ENCODE measurements around the gene TNRC6C.
A peak's percentile ranks its signal among the peaks of the same experiment; 100 is the strongest.
"Not testable (repeated sequence)": the region's sequence is repeated elsewhere in the genome, so short reads cannot be mapped to it uniquely, and the experiment has no call there.

Gene TNRC6C

GRCh38 chr17:78128551-78129350 lies 170.2 kb downstream of the TNRC6C start, which contains the start of gene TMC6:
Gene TMC6 (minus strand): TSS chr17:78128755. CDS start chr17:78126832, 1,923 bp downstream.
- no peak for DNase-seq

GRCh38 chr17:78129351-78130089 lies 171.0 kb downstream of the TNRC6C start:
- DNase-seq: no peak

GRCh38 chr17:78130090-78130436 lies 171.6 kb downstream of the TNRC6C start:
- no peak for DNase-seq

GRCh38 chr17:78130437-78131101 lies 172.1 kb downstream of the TNRC6C start, which contains the start of gene TMC8:
Gene TMC8 (plus strand): TSS chr17:78130771. CDS start chr17:78131589, 818 bp downstream.
- no peak for DNase-seq

- DNase-seq: no peak
These were observed 172.9 kb downstream of the TNRC6C start for GRCh38 chr17:78131172-78132083.

GRCh38 chr17:78132084-78132676 lies 173.7 kb downstream of the TNRC6C start:
- no peak for DNase-seq

- no peak for DNase-seq
These were observed 174.3 kb downstream of the TNRC6C start for GRCh38 chr17:78132767-78133178.

- no peak for DNase-seq
These were observed 174.9 kb downstream of the TNRC6C start for GRCh38 chr17:78133179-78133951.

- peak; percentile 19 for DNase-seq
These were observed 175.7 kb downstream of the TNRC6C start for GRCh38 chr17:78133971-78134898.

- DNase-seq: no peak
These were observed 176.4 kb downstream of the TNRC6C start for GRCh38 chr17:78134899-78135385.

- no peak for DNase-seq
These were observed 177.5 kb downstream of the TNRC6C start for GRCh38 chr17:78135858-78136500.

GRCh38 chr17:78137392-78138203 lies 179.1 kb downstream of the TNRC6C start:
- no peak for DNase-seq

- DNase-seq: no peak
These were observed 179.9 kb downstream of the TNRC6C start for GRCh38 chr17:78138204-78139060.

GRCh38 chr17:78139861-78140168 lies 181.3 kb downstream of the TNRC6C start:
- not testable (repeated sequence) for DNase-seq

- DNase-seq: peak; percentile 35
These were observed 181.9 kb downstream of the TNRC6C start for GRCh38 chr17:78140169-78141051.

GRCh38 chr17:78141437-78142118 lies 183.1 kb downstream of the TNRC6C start:
- DNase-seq: no peak
